WERI-Rb-1 (cell line): Measurements from ENCODE around the gene FSTL4.

Source experiments
- DNase-seq: peaks from one replicate; pipeline ENCODE4 v3.0.0-alpha.2; 2020
- H3K27ac ChIP-seq: fragments of 250-450 bp; sonication (Bioruptor Pico); 2 replicates; pipeline ENCODE4 v1.5.1; 2020; ENCODE audit warnings: mild to moderate bottlenecking, moderate library complexity
- H3K27me3 ChIP-seq: fragments of 250-450 bp; sonication (Bioruptor Pico); 2 replicates; pipeline ENCODE4 v1.5.1; 2021; ENCODE audit warnings: mild to moderate bottlenecking, low read depth, moderate library complexity; ENCODE audit not compliant: insufficient read depth, severe bottlenecking
- H3K36me3 ChIP-seq: fragments of 250-450 bp; sonication (Bioruptor Pico); 2 replicates; pipeline ENCODE4 v1.5.1; 2020; ENCODE audit warnings: mild to moderate bottlenecking, moderate library complexity
- H3K4me3 ChIP-seq: 2 replicates; pipeline ENCODE4 v1.5.1; 2011; ENCODE audit warnings: low read depth, mild to moderate bottlenecking, control low read depth, low read length
- H3K9me3 ChIP-seq: fragments of 250-450 bp; sonication (Bioruptor Pico); 2 replicates; pipeline ENCODE4 v1.5.1; 2021; ENCODE audit warnings: mild to moderate bottlenecking, moderate library complexity; ENCODE audit not compliant: severe bottlenecking
- TF ChIP-seq, protein P1 (sequence below): IDR thresholded peaks from 2 replicates; pipeline ENCODE4 v1.5.1; 2011; ENCODE audit warnings: low read depth, mild to moderate bottlenecking, control low read depth, inconsistent platforms, low read length

FSTL4 gene

DNA sequence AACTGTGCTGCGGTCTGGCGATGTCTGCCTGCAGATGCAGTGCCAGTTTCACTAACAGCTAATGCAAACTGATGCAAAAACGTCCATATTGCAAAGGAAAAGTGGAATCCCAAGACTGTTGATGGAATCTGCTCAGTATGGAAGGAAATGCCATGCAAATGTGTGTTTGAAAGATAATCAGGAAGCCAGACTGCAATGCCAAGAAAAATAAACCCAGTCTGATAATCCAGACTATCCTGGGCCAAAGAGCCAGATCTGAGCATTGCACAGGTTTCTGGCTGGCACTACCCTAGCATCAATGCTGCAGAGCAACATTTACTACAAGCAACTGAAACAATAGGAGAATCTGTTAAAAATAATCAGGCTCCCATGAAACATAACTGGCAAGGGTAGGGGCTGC lies 130.3 kb downstream of the FSTL4 start:
- Histone ChIP-seq H3K9me3 (peaks cover 2% of the 10 kb centered on the region), H3K27ac (no peak overlapping the region), H3K4me3 (no peak overlapping the region), H3K36me3 (no peaks in the 10 kb centered on the region), H3K27me3 (no peaks in the 10 kb centered on the region)
- no peak for DNase-seq
- TF ChIP-seq, protein P1, sequence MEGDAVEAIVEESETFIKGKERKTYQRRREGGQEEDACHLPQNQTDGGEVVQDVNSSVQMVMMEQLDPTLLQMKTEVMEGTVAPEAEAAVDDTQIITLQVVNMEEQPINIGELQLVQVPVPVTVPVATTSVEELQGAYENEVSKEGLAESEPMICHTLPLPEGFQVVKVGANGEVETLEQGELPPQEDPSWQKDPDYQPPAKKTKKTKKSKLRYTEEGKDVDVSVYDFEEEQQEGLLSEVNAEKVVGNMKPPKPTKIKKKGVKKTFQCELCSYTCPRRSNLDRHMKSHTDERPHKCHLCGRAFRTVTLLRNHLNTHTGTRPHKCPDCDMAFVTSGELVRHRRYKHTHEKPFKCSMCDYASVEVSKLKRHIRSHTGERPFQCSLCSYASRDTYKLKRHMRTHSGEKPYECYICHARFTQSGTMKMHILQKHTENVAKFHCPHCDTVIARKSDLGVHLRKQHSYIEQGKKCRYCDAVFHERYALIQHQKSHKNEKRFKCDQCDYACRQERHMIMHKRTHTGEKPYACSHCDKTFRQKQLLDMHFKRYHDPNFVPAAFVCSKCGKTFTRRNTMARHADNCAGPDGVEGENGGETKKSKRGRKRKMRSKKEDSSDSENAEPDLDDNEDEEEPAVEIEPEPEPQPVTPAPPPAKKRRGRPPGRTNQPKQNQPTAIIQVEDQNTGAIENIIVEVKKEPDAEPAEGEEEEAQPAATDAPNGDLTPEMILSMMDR = no peak

DNA sequence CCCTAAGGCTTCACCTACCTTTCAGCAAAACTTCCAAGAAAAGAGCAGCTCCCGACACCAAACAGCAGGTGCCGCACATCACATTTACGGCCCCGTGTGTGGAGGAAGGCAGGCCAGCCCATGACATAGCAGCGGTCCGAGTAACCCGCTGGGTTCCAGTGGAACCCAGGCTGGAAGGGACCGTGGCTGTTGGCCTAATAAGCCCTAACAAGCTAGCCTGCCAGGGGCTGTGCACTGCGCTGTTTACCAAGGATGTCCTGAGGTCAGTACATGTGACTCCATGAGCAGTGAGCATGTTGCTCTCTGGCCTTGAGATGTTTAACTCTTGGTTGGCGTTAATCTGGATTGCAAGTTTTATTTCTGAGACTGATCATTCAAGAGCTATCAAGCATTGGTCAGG lies 131.5 kb downstream of the FSTL4 start:
- Histone ChIP-seq H3K36me3 (no peaks in the 10 kb centered on the region), H3K4me3 (no peak overlapping the region), H3K27ac (no peak overlapping the region), H3K27me3 (no peaks in the 10 kb centered on the region), H3K9me3 (peaks cover 2% of the 10 kb centered on the region)
- DNase-seq = no peak
- TF ChIP-seq, protein P1 = no peak

DNA sequence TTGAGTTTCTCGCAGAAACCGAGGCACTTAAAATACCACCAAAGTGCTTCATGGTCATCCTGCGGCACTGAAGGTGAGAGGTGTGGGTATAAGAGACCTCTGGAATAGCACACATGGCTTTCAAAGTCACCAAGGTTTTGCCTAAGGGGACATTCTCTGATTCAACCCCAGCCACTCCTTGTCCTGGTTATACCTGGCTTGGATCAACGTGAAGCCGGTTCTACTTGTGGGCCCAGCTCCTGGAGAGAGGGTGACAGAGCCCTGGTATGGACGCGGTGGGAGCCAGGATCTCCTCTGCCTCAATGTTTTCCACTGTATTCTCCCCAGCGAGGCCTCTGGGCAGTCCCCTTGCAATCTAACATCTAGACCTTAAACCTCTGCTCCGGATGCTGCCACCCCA lies 132.0 kb downstream of the FSTL4 start:
- Histone ChIP-seq H3K4me3 (no peak overlapping the region), H3K27me3 (no peaks in the 10 kb centered on the region), H3K27ac (no peak overlapping the region), H3K36me3 (no peaks in the 10 kb centered on the region), H3K9me3 (peaks cover 2% of the 10 kb centered on the region)
- TF ChIP-seq, protein P1 = no peak
- DNase-seq = no peak

DNA sequence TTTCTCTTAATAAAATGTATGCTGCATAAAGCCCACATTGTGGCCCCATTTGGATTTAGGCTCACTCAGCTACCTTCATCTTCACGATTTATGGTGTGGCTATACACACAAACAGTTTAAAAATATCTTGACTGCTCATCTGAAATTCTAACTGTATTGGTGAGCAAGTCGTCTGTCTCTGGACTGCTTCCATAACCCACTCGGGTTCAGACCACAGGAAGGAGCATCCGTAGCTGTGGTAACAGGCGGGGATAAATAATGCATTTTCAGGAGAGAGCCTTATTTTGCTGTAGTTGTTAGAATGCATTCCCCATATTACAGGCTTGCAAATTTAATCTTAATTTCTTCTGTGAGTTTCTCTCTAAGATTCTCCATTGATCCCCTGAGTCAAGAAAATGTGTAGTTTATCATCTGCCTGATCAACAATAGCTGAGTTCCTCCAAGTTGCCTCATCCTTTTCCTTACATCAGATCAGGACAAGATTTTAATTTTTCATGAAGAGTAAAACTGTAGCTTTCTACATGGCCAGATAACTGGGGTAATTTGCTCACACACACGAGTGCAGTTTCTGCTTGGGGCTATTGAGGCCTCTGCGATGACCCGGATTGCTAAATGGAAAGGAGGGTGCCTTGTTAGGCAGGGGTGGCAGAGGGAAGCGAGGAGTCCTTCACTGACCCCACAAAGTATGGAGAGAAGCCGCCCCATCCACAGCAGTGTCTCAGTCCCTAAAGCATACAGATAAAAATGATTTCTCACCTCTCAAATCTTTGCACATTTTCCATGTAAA lies 133.9 kb downstream of the FSTL4 start:
- H3K27me3 ChIP-seq = no peaks in the 10 kb centered on the region

DNA sequence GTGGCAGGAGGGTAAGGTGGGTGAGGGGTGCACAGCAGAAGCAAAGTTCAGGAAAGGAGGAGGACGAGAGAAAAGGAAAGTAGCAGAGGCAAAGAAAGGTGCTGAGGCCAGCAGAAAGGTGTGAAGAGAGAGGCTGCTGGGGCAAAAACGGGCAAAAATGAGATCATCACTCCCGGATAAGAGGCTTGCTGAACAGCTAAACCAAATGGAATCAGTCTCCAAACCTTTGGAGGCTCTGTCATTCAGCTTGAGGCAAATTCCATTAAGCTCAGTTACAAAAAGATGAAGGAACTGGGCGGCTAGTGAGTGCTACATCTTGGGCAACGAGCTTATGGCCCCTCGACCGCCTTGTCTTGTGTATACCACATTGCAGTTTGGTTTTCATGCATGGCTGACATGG lies 136.4 kb downstream of the FSTL4 start:
- H3K9me3 ChIP-seq = no peaks in the 10 kb centered on the region
- H3K27ac ChIP-seq = no peak overlapping the region
- TF ChIP-seq, protein P1 = no peak
- H3K27me3 ChIP-seq = no peaks in the 10 kb centered on the region
- H3K4me3 ChIP-seq = no peak overlapping the region
- no peak for DNase-seq
- H3K36me3 ChIP-seq = no peaks in the 10 kb centered on the region

More for the DNA sequence above, 133.9 kb downstream of the FSTL4 start:
- no peak for DNase-seq
- no peak overlapping the region for H3K27ac ChIP-seq
- TF ChIP-seq, protein P1 = no peak
- H3K9me3 ChIP-seq = peaks cover 2% of the 10 kb centered on the region
- no peaks in the 10 kb centered on the region for H3K36me3 ChIP-seq
- no peak overlapping the region for H3K4me3 ChIP-seq
